GM12892 (cell line): ENCODE data around the gene B9D1.

Experiments
- POLR2A ChIP-seq: IDR thresholded peaks from 2 replicates; pipeline ENCODE4 v1.6.1; 2011; ENCODE audit warnings: low read depth, low read length, control low read depth
- POLR2AphosphoS5 ChIP-seq: IDR thresholded peaks from 2 replicates; pipeline ENCODE4 v1.6.1; 2011; ENCODE audit warnings: low read depth, low read length, control low read depth
- TAF1 ChIP-seq: IDR thresholded peaks from 2 replicates; pipeline ENCODE4 v1.6.1; 2011; ENCODE audit warnings: low read depth, mild to moderate bottlenecking, control low read depth, low read length, borderline replicate concordance

GRCh38 chr17:19381741-19382444 is 19.4 kb upstream of the B9D1 start:
- no peak for TF ChIP-seq POLR2A
- no peak for TF ChIP-seq POLR2AphosphoS5
- no peak for TF ChIP-seq TAF1
